Liver (tissue), 3 donors: ENCODE data around the gene C10orf105.

ENCODE experiments used
- GABPA ChIP-seq, 2 donors: IDR thresholded peaks in 1 of 2; conservative IDR thresholded peaks in 1 of 2; 2 replicates each; pipeline ENCODE4 v1.6.1; 2016; ENCODE audit warnings: antibody characterized with exemption in 2 of 2, mild to moderate bottlenecking in 1 of 2, moderate library complexity in 1 of 2
- JUND ChIP-seq, 2 donors: IDR thresholded peaks; 2 replicates each; pipeline ENCODE4 v1.6.1; 2016; ENCODE audit warnings: antibody characterized with exemption in 2 of 2
- RAD21 ChIP-seq, 2 donors: IDR thresholded peaks; 2 replicates each; pipeline ENCODE4 v1.6.1; 2016; ENCODE audit warnings: antibody characterized with exemption in 2 of 2, mild to moderate bottlenecking in 2 of 2
- TAF1 ChIP-seq: conservative IDR thresholded peaks from 2 replicates; pipeline ENCODE4 v1.6.1; 2016; ENCODE audit warnings: antibody characterized with exemption, mild to moderate bottlenecking
- YY1 ChIP-seq: IDR thresholded peaks from 2 replicates; pipeline ENCODE4 v1.6.1; 2016; ENCODE audit warnings: antibody characterized with exemption, mild to moderate bottlenecking
- TF ChIP-seq, protein P1 (sequence below): fragments of 150-350 bp; IDR thresholded peaks from 2 replicates; pipeline ENCODE4 v1.5.1; 2017; ENCODE audit warnings: improper control_type of control experiment, low read depth, low read length; ENCODE audit not compliant: missing input control
- TF ChIP-seq, protein P2 (sequence below): IDR thresholded peaks from 2 replicates; pipeline ENCODE4 v1.6.1; 2016; ENCODE audit warnings: antibody characterized with exemption
- TF ChIP-seq, protein P3 (sequence below): IDR thresholded peaks from 2 replicates; pipeline ENCODE4 v1.6.1; 2016; ENCODE audit warnings: antibody characterized with exemption
- TF ChIP-seq, protein P4 (sequence below): IDR thresholded peaks from 2 replicates; pipeline ENCODE4 v1.6.1; 2016; ENCODE audit warnings: antibody characterized with exemption, mild to moderate bottlenecking
- donor health status: healthy.
- donor health status: healthy.

DNA sequence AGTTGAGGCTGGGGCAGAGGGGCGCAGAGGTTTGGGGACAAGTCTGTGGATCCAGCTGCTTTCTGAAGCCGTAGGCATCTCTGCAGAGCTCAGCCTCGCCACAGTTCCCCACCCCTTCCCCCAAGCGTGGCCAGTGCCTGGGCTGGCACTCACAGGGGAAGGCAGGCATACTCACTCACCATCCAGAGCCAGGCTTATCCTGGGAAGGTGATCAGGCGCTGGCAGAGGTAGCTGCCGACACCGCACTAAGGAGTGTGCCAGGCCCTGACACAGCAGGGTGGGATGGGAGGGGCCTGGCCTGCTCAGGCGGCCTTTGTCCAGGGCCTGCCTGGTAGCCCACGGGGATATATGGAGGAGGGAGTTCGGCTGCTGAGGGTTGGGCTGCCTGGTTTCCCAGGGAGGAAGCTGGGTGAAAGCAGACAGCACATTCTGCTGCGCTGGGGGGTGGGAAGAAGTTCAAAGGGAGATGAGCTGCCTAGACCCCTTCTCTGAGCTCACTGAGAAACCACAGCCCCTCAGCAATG lies 37.9 kb upstream of the C10orf105 start:
- TF ChIP-seq, protein P1, sequence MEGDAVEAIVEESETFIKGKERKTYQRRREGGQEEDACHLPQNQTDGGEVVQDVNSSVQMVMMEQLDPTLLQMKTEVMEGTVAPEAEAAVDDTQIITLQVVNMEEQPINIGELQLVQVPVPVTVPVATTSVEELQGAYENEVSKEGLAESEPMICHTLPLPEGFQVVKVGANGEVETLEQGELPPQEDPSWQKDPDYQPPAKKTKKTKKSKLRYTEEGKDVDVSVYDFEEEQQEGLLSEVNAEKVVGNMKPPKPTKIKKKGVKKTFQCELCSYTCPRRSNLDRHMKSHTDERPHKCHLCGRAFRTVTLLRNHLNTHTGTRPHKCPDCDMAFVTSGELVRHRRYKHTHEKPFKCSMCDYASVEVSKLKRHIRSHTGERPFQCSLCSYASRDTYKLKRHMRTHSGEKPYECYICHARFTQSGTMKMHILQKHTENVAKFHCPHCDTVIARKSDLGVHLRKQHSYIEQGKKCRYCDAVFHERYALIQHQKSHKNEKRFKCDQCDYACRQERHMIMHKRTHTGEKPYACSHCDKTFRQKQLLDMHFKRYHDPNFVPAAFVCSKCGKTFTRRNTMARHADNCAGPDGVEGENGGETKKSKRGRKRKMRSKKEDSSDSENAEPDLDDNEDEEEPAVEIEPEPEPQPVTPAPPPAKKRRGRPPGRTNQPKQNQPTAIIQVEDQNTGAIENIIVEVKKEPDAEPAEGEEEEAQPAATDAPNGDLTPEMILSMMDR = no peak
- TF ChIP-seq TAF1 (no peak), JUND (IDR thresholded peaks at IDR 0.05) (no peak), GABPA (IDR thresholded peaks at IDR 0.05 in 1 of 2, conservative IDR thresholded peaks at IDR 0.05 in 1 of 2) (no peak), RAD21 (IDR thresholded peaks at IDR 0.05) (no peak), YY1 (no peak)
- TF ChIP-seq, protein P2, sequence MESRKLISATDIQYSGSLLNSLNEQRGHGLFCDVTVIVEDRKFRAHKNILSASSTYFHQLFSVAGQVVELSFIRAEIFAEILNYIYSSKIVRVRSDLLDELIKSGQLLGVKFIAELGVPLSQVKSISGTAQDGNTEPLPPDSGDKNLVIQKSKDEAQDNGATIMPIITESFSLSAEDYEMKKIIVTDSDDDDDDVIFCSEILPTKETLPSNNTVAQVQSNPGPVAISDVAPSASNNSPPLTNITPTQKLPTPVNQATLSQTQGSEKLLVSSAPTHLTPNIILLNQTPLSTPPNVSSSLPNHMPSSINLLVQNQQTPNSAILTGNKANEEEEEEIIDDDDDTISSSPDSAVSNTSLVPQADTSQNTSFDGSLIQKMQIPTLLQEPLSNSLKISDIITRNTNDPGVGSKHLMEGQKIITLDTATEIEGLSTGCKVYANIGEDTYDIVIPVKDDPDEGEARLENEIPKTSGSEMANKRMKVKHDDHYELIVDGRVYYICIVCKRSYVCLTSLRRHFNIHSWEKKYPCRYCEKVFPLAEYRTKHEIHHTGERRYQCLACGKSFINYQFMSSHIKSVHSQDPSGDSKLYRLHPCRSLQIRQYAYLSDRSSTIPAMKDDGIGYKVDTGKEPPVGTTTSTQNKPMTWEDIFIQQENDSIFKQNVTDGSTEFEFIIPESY = no peak
- TF ChIP-seq, protein P3, sequence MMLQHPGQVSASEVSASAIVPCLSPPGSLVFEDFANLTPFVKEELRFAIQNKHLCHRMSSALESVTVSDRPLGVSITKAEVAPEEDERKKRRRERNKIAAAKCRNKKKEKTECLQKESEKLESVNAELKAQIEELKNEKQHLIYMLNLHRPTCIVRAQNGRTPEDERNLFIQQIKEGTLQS = no peak
- TF ChIP-seq, protein P4, sequence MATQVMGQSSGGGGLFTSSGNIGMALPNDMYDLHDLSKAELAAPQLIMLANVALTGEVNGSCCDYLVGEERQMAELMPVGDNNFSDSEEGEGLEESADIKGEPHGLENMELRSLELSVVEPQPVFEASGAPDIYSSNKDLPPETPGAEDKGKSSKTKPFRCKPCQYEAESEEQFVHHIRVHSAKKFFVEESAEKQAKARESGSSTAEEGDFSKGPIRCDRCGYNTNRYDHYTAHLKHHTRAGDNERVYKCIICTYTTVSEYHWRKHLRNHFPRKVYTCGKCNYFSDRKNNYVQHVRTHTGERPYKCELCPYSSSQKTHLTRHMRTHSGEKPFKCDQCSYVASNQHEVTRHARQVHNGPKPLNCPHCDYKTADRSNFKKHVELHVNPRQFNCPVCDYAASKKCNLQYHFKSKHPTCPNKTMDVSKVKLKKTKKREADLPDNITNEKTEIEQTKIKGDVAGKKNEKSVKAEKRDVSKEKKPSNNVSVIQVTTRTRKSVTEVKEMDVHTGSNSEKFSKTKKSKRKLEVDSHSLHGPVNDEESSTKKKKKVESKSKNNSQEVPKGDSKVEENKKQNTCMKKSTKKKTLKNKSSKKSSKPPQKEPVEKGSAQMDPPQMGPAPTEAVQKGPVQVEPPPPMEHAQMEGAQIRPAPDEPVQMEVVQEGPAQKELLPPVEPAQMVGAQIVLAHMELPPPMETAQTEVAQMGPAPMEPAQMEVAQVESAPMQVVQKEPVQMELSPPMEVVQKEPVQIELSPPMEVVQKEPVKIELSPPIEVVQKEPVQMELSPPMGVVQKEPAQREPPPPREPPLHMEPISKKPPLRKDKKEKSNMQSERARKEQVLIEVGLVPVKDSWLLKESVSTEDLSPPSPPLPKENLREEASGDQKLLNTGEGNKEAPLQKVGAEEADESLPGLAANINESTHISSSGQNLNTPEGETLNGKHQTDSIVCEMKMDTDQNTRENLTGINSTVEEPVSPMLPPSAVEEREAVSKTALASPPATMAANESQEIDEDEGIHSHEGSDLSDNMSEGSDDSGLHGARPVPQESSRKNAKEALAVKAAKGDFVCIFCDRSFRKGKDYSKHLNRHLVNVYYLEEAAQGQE = no peak
